Measurements from ENCODE around the gene ETNK2. TPM values are rescaled to one million over a fixed set of nuclear protein-coding genes. Genes with fewer than 3 reads are reported as not detected.
A peak's percentile ranks its signal among the peaks of the same experiment; 100 is the strongest.

Gene ETNK2
- total and polyA plus RNA-seq, 2 of the 13 experiments (the other 11 are each of a cell fraction or from before 2014, with no cell fraction given) = 15.5 to 42.8 TPM

GRCh38 chr1:204162494-204163074 is 10.7 kb upstream of the ETNK2 start (continued):
- TF ChIP-seq SALL2 (CRISPR knock-in tag; IDR thresholded peaks at IDR 0.05) (0 out of 2 replicates have a peak, but pooled peaks have one; percentile 33), KDM3A (CRISPR knock-in tag; IDR thresholded peaks at IDR 0.05; ENCODE audit: low read depth) (0 out of 2 replicates have a peak, but pooled peaks have one; percentile 49), ARID3A (IDR thresholded peaks at IDR 0.05; ENCODE audit: low read depth, low read length) (no peak), NCOA2 (CRISPR knock-in tag; IDR thresholded peaks at IDR 0.05) (peak; percentile 15; the same call in 1 of the 2 replicates), RFXANK (CRISPR knock-in tag; IDR thresholded peaks at IDR 0.05) (no peak), SMC3 (IDR thresholded peaks at IDR 0.05; ENCODE audit: low read length) (peak; percentile 74; the same call in 1 of the 2 replicates), POGK (CRISPR knock-in tag; conservative IDR thresholded peaks at IDR 0.05) (peak; percentile 53; the same call in 1 of the 2 replicates), TFAP4 (IDR thresholded peaks at IDR 0.05; ENCODE audit: borderline replicate concordance, low read depth) (no peak), BCL6 (CRISPR knock-in tag; IDR thresholded peaks at IDR 0.05) (0 out of 2 replicates have a peak, but pooled peaks have one; percentile 7), ZGPAT (CRISPR knock-in tag; IDR thresholded peaks at IDR 0.05) (0 out of 2 replicates have a peak, but pooled peaks have one; percentile 22), IKZF5 (CRISPR knock-in tag; IDR thresholded peaks at IDR 0.05) (peak; percentile 48; the same call in 1 of the 2 replicates), CTCF (CRISPR knock-in tag; IDR thresholded peaks at IDR 0.05) (peak; percentile 97), ZNF644 (CRISPR knock-in tag; IDR thresholded peaks at IDR 0.05; ENCODE audit: low read depth) (no peak), ZBTB33 (CRISPR knock-in tag; IDR thresholded peaks at IDR 0.05) (0 out of 2 replicates have a peak, but pooled peaks have one; percentile 32), GATAD2A (CRISPR knock-in tag; IDR thresholded peaks at IDR 0.05) (peak; percentile 46; the same call in 1 of the 2 replicates)
